Stomach (tissue), 4 donors: Measurements from ENCODE around the gene SERPING1.

ENCODE experiments used
- EP300 ChIP-seq: sonication (generic); formaldehyde crosslinking; IDR thresholded peaks from one replicate; pipeline ENCODE4 v1.6.1; 2017; ENCODE audit warnings: antibody characterized with exemption
- POLR2A ChIP-seq, 4 donors: fragments of 450-650 bp; IDR thresholded peaks; one replicate each; pipeline ENCODE4 v1.6.1; 2016; ENCODE audit warnings: antibody characterized with exemption in 4 of 4, control low read depth in 2 of 4, mild to moderate bottlenecking in 1 of 4, moderate library complexity in 1 of 4
- TF ChIP-seq, protein P1 (sequence below), 7 experiments: fragments of 450-650 bp in 4 of 7; fragments of 200-600 bp in 3 of 7; sonication (generic) in 3 of 7; IDR thresholded peaks; one replicate each; pipeline ENCODE4 v1.5.1; 2016 to 2019; ENCODE audit warnings: antibody characterized with exemption in 7 of 7, control low read depth in 2 of 7, mild to moderate bottlenecking in 1 of 7

DNA sequence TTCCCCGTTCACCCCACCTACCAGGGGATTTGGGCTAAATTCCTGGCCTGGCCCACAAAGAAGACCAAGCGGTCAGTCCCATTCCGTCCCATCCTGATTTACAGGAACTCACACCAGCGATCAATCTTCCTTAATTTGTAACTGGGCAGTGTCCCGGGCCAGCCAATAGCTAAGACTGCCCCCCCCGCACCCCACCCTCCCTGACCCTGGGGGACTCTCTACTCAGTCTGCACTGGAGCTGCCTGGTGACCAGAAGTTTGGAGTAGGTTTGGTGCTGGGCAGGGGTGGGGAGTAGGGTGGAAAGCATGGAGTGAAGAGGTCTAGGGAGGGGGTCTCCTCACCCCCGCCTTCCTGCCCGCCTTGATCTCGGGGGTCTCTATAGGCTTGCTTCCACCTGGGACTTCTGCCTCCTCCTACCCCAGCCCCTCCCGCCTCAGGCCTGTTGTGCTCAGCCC lies at the start of gene SERPING1:
- TF ChIP-seq POLR2A (IDR thresholded peaks at IDR 0.05) (no peak), EP300 (no peak)
- TF ChIP-seq, protein P1, sequence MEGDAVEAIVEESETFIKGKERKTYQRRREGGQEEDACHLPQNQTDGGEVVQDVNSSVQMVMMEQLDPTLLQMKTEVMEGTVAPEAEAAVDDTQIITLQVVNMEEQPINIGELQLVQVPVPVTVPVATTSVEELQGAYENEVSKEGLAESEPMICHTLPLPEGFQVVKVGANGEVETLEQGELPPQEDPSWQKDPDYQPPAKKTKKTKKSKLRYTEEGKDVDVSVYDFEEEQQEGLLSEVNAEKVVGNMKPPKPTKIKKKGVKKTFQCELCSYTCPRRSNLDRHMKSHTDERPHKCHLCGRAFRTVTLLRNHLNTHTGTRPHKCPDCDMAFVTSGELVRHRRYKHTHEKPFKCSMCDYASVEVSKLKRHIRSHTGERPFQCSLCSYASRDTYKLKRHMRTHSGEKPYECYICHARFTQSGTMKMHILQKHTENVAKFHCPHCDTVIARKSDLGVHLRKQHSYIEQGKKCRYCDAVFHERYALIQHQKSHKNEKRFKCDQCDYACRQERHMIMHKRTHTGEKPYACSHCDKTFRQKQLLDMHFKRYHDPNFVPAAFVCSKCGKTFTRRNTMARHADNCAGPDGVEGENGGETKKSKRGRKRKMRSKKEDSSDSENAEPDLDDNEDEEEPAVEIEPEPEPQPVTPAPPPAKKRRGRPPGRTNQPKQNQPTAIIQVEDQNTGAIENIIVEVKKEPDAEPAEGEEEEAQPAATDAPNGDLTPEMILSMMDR (IDR thresholded peaks at IDR 0.05): no peak
